PC-9 (cell line): Measurements from ENCODE around the gene FN3K.

ENCODE experiments used
- CTCF ChIP-seq: fragments of 200-600 bp; sonication (generic); conservative IDR thresholded peaks from 2 replicates; pipeline ENCODE4 v1.6.1; 2017; ENCODE audit warnings: mixed run types, antibody characterized with exemption, mild to moderate bottlenecking, moderate library complexity
- EZH2 ChIP-seq: fragments of 200-600 bp; sonication (generic); IDR thresholded peaks from 2 replicates; pipeline ENCODE4 v1.8.0; 2017; ENCODE audit warnings: antibody characterized with exemption, low read depth

GRCh38 chr17:82787081-82787848 lies 51.9 kb downstream of the FN3K start:
- TF ChIP-seq CTCF (no peak), EZH2 (no peak)
